Measurements from ENCODE around the gene IFT20.

Gene IFT20

GRCh38 chr17:28325211-28325610, 10.1 kb downstream of the IFT20 start:
- H3K4me3 ChIP-seq (ENCODE audit: low read length, poor library complexity, severe bottlenecking): no peak overlapping the region
- H3K9me3 ChIP-seq (ENCODE audit: insufficient read depth, low read depth, low read length): no peaks in the 10 kb centered on the region
- no peaks in the 10 kb centered on the region for H3K9me2 ChIP-seq (replicated peaks; ENCODE audit: low read depth, low read length)
- no peaks in the 10 kb centered on the region for H3K27me3 ChIP-seq (ENCODE audit: insufficient read depth, low read length, poor library complexity, severe bottlenecking)
- peaks cover 65% of the 10 kb centered on the region for H3K79me2 ChIP-seq (ENCODE audit: insufficient read depth, low read length)
- H4K20me1 ChIP-seq (ENCODE audit: insufficient read depth, low read length, poor library complexity, severe bottlenecking): peaks cover 52% of the 10 kb centered on the region
- H3F3A ChIP-seq (ENCODE audit: low read depth): peaks cover 3% of the 10 kb centered on the region
- H3K36me3 ChIP-seq (ENCODE audit: insufficient read depth, low read length): peaks cover 42% of the 10 kb centered on the region; the same call in 1 of the 2 replicates
- no peak overlapping the region for H2AFZ ChIP-seq (ENCODE audit: low read length)
- peak overlapping the region; percentile 97 for H3K4me2 ChIP-seq (ENCODE audit: low read depth, low read length, poor library complexity, severe bottlenecking)
- TF ChIP-seq EZH2phosphoT487 (IDR thresholded peaks at IDR 0.05; ENCODE audit: borderline replicate concordance): no peak
- TF ChIP-seq CTCF (conservative IDR thresholded peaks at IDR 0.05; ENCODE audit: low read length): no peak
- H3K9ac ChIP-seq (ENCODE audit: low read depth, low read length, poor library complexity, severe bottlenecking): peak overlapping the region; percentile 37
- peaks cover 41% of the 10 kb centered on the region for H3K4me1 ChIP-seq (ENCODE audit: insufficient read depth, low read length, poor library complexity, severe bottlenecking)

GRCh38 chr17:28324781-28325180, 10.5 kb downstream of the IFT20 start:
- Histone ChIP-seq H3K4me2 (ENCODE audit: low read depth, low read length, poor library complexity, severe bottlenecking) (peak overlapping the region; percentile 97), H3K9ac (ENCODE audit: low read depth, low read length, poor library complexity, severe bottlenecking) (peak overlapping the region; percentile 37), H3K9me3 (ENCODE audit: insufficient read depth, low read depth, low read length) (no peaks in the 10 kb centered on the region), H3K4me1 (ENCODE audit: insufficient read depth, low read length, poor library complexity, severe bottlenecking) (peaks cover 46% of the 10 kb centered on the region), H3K36me3 (ENCODE audit: insufficient read depth, low read length) (peaks cover 42% of the 10 kb centered on the region; the same call in 1 of the 2 replicates), H3K9me2 (replicated peaks; ENCODE audit: low read depth, low read length) (no peaks in the 10 kb centered on the region), H3F3A (ENCODE audit: low read depth) (peaks cover 3% of the 10 kb centered on the region), H3K27me3 (ENCODE audit: insufficient read depth, low read length, poor library complexity, severe bottlenecking) (no peaks in the 10 kb centered on the region), H2AFZ (ENCODE audit: low read length) (no peak overlapping the region), H3K79me2 (ENCODE audit: insufficient read depth, low read length) (peaks cover 69% of the 10 kb centered on the region), H3K4me3 (ENCODE audit: low read length, poor library complexity, severe bottlenecking) (peak overlapping the region; percentile 47), H4K20me1 (ENCODE audit: insufficient read depth, low read length, poor library complexity, severe bottlenecking) (peaks cover 57% of the 10 kb centered on the region)
- TF ChIP-seq CTCF (conservative IDR thresholded peaks at IDR 0.05; ENCODE audit: low read length) (no peak), EZH2phosphoT487 (IDR thresholded peaks at IDR 0.05; ENCODE audit: borderline replicate concordance) (no peak)

- peaks cover 40% of the 10 kb centered on the region; the same call in 1 of the 2 replicates for H3K36me3 ChIP-seq (ENCODE audit: insufficient read depth, low read length)
- H3K9me3 ChIP-seq (ENCODE audit: insufficient read depth, low read depth, low read length): no peaks in the 10 kb centered on the region
- no peaks in the 10 kb centered on the region for H3K9me2 ChIP-seq (replicated peaks; ENCODE audit: low read depth, low read length)
- H3K79me2 ChIP-seq (ENCODE audit: insufficient read depth, low read length): peaks cover 74% of the 10 kb centered on the region
- no peaks in the 10 kb centered on the region for H3K27me3 ChIP-seq (ENCODE audit: insufficient read depth, low read length, poor library complexity, severe bottlenecking)
- TF ChIP-seq CTCF (conservative IDR thresholded peaks at IDR 0.05; ENCODE audit: low read length) (no peak), EZH2phosphoT487 (IDR thresholded peaks at IDR 0.05; ENCODE audit: borderline replicate concordance) (no peak)
- peak overlapping the region; percentile 97 for H3K4me2 ChIP-seq (ENCODE audit: low read depth, low read length, poor library complexity, severe bottlenecking)
- H3F3A ChIP-seq (ENCODE audit: low read depth): peaks cover 3% of the 10 kb centered on the region
- H3K4me1 ChIP-seq (ENCODE audit: insufficient read depth, low read length, poor library complexity, severe bottlenecking): peaks cover 49% of the 10 kb centered on the region
- H2AFZ ChIP-seq (ENCODE audit: low read length): no peak overlapping the region
- peak overlapping the region; percentile 47 for H3K4me3 ChIP-seq (ENCODE audit: low read length, poor library complexity, severe bottlenecking)
- H4K20me1 ChIP-seq (ENCODE audit: insufficient read depth, low read length, poor library complexity, severe bottlenecking): peaks cover 61% of the 10 kb centered on the region
- peak overlapping the region; percentile 37 for H3K9ac ChIP-seq (ENCODE audit: low read depth, low read length, poor library complexity, severe bottlenecking)
Measured at GRCh38 chr17:28324267-28324745, 11.0 kb downstream of the IFT20 start.
